GM12872 (cell line): ENCODE measurements around the gene MEGF10.

Experiments
- TF ChIP-seq, protein P1 (sequence below): IDR thresholded peaks from 3 replicates; pipeline ENCODE4 v1.5.1; 2011; ENCODE audit warnings: low read depth, mild to moderate bottlenecking, low read length, moderate library complexity; ENCODE audit not compliant: insufficient read depth

Gene MEGF10

DNA sequence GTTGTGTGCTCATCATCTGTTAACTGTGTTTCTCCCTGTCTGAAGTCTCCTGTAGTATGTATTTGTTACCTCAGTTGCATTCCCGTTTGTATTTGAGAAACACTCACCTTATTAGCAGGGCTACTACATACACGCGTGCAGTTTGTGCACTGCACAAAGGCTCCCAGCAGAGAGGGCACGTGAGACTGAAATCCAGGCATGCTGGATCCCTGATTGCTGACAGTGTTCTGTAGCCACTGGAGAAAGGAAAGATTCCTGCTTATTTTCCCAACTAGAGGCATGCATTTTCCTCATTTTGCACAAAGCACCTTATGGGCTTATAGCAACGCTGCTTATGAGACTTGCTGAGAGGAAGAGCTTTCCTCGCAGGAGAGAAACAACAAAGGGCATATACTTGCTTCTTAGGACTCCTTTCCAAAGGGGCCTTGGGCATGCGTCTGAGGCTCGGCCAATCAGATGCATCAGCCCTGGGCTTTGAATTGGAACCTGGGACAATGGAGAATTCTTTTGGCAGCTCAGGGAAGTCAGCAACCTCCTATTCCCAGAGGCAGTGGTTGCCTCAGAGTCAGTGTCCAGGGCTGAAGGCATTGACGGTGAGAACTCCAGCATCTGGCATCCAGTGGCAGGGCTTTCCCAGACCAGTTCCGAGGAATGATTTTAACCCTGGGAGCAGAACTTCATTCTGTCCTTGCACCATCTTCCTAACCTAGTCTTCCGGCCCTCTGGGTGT, 9.9 kb upstream of the MEGF10 start:
- TF ChIP-seq, protein P1, sequence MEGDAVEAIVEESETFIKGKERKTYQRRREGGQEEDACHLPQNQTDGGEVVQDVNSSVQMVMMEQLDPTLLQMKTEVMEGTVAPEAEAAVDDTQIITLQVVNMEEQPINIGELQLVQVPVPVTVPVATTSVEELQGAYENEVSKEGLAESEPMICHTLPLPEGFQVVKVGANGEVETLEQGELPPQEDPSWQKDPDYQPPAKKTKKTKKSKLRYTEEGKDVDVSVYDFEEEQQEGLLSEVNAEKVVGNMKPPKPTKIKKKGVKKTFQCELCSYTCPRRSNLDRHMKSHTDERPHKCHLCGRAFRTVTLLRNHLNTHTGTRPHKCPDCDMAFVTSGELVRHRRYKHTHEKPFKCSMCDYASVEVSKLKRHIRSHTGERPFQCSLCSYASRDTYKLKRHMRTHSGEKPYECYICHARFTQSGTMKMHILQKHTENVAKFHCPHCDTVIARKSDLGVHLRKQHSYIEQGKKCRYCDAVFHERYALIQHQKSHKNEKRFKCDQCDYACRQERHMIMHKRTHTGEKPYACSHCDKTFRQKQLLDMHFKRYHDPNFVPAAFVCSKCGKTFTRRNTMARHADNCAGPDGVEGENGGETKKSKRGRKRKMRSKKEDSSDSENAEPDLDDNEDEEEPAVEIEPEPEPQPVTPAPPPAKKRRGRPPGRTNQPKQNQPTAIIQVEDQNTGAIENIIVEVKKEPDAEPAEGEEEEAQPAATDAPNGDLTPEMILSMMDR, result no peak

DNA sequence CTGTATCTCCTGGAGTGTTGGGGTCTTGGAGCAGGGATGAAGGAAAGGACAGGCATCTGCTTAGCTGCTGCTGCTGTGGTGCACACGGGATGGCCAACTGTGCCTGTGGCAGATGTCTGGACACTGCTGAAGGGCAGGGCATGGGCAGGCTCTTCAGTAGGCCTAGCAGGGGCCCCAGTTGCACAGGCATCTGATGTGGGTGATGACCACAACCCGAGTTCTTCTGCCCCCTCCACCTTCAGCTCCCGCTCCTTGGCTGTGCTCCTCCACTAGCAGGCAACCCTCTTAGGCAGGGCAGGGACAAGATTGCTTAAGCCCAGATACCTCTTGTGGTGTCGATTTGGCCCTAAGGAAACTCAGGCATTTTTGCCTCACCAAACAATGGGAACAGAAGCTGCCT, 9.0 kb upstream of the MEGF10 start:
- TF ChIP-seq, protein P1, result no peak

DNA sequence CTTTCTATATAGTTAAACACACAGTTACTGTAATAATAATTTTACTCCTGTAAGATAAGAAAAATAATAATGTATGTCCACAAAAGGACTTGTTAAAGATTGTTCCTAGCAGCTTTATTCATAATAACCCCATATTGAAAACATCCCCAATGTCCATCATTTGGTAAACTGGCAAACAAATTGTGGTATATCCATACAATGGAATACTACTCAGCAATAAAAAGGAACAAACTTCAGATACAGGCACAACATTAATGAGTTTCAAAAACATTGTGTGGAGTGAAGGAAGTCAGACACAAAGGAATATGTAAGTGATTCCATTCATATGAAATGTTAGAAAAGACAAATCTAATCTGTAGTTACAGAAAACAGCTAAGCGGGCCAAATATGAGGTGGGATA, 1.9 kb upstream of the MEGF10 start:
- TF ChIP-seq, protein P1, result no peak

DNA sequence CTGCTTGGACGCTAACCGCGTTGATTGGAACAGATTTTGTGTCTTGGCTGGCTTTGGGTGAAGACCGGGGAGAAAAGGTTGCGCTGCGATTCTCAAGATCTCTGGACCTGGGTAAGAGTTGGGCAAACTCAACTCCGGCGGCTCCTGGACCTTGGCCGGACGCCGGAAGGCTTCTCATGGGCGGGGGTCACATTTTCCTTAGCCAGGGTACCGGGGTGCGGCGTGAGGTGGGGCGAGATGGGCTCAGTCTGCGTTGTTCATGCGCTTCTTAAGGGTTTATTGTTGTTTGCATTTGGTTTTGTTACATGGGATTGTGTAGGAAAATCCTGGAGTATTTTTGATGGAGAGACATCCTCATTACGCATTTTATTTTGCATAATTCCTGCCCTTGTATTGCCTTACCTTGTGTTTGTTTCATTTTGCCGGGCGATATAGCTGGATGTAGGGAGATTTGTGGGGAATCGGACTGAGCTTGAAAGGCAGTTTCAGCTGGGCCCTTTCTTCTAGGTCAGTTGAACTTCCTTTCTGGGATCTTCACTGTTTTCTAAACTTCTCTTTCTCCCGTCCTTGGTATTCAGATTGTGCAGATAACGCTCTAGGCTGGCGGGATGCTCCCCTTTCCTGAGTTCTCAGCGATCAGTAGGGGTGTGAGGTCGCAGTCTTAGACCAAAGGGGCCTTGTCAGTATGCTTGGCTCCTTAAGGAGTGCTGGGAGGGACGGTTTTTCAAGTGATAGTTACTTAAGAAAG, 524 bp downstream of the MEGF10 start:
- TF ChIP-seq, protein P1, result no peak

DNA sequence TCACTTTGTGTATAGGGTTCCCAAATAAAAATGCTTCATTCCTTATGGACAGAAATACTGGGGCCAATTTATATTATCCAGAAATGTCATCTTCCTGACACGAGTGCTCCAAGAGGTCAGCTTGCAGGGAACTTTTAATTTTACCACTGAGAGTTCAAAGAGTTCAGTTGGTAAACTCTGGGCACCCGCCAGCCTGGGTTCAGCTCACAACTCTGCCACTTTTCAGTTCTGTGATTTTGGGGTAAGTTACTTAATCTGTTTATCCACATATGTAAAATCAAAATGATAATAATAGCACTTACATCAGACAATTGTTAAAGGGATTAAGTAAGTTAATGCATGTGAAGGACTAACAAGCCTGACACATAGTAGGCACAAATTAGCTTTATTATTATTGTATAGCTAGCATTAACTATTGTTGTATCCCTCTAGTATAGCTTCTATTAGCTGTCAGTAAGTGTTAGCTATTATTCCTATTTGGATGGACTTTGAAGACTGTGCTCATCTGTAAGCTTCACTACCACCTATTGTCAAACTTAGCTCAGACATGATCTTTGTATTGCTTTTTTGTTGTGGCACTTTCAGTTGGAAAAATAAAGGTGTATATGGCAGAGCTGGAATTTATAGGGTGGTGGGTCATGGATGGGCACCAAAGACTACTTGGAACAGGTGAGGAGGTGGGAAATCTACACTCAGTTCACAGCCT, 1.6 kb downstream of the MEGF10 start:
- TF ChIP-seq, protein P1, result no peak

DNA sequence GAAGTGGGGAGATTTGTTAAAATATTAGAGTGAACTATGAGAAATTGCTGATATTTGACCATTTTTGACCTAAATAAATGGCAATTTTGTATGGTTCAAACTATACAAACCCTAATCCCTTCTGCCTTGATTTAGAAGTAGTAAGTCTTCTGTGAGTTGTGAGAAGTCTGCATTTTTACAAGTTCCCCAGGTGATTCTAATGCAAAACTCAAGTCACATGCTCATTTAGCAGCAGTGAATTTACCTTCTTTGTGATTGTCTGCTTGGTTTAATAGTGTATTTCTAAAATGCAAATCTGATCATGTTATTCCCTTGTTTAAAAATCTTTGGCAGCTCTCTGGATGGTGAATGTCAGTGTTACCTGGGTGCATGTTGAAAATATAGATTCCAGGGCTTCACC, 2.8 kb downstream of the MEGF10 start:
- TF ChIP-seq, protein P1, result no peak

DNA sequence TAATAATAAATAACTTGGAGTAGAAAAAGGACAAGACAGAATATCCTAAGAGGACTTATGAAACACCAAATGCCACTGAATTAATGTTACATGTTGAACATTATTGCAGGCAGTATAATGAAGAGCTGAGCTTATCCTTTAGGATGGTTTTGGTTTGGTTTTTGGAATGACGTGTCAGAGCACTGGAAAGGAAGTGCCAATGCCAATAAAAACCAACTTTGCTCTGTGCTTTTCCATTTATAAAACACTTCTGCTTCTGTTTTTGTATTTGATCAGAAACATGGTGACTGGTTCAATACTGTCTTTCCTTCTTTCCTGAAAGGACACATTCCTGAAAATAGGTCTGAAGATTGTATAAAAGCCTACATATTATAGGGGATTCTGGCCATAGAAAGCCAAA, 4.2 kb downstream of the MEGF10 start:
- TF ChIP-seq, protein P1, result no peak
